Retinal pigment epithelial cell (primary cell): Measurements from ENCODE around the gene HEXD.

Experiments used
- DNase-seq: peaks from one replicate; pipeline ENCODE4 v3.0.0-alpha.2; 2010; ENCODE audit warnings: low read depth
- H3K4me3 ChIP-seq: 2 replicates; pipeline ENCODE4 v1.5.1; 2011; ENCODE audit warnings: mild to moderate bottlenecking, low read length, control low read depth, moderate library complexity
- TF ChIP-seq, protein P1 (sequence below): conservative IDR thresholded peaks from 2 replicates; pipeline ENCODE4 v1.5.1; 2011; ENCODE audit warnings: low read depth, low read length, control low read depth, inconsistent platforms

HEXD gene

GRCh38 chr17:82436601-82437324, 18.6 kb downstream of the HEXD start:
- TF ChIP-seq, protein P1, sequence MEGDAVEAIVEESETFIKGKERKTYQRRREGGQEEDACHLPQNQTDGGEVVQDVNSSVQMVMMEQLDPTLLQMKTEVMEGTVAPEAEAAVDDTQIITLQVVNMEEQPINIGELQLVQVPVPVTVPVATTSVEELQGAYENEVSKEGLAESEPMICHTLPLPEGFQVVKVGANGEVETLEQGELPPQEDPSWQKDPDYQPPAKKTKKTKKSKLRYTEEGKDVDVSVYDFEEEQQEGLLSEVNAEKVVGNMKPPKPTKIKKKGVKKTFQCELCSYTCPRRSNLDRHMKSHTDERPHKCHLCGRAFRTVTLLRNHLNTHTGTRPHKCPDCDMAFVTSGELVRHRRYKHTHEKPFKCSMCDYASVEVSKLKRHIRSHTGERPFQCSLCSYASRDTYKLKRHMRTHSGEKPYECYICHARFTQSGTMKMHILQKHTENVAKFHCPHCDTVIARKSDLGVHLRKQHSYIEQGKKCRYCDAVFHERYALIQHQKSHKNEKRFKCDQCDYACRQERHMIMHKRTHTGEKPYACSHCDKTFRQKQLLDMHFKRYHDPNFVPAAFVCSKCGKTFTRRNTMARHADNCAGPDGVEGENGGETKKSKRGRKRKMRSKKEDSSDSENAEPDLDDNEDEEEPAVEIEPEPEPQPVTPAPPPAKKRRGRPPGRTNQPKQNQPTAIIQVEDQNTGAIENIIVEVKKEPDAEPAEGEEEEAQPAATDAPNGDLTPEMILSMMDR, result no peak
- no peak for DNase-seq
- H3K4me3 ChIP-seq, result no peak overlapping the region

GRCh38 chr17:82437325-82437668, 19.1 kb downstream of the HEXD start:
- TF ChIP-seq, protein P1, result no peak
- no peak for DNase-seq
- H3K4me3 ChIP-seq, result no peak overlapping the region

DNA sequence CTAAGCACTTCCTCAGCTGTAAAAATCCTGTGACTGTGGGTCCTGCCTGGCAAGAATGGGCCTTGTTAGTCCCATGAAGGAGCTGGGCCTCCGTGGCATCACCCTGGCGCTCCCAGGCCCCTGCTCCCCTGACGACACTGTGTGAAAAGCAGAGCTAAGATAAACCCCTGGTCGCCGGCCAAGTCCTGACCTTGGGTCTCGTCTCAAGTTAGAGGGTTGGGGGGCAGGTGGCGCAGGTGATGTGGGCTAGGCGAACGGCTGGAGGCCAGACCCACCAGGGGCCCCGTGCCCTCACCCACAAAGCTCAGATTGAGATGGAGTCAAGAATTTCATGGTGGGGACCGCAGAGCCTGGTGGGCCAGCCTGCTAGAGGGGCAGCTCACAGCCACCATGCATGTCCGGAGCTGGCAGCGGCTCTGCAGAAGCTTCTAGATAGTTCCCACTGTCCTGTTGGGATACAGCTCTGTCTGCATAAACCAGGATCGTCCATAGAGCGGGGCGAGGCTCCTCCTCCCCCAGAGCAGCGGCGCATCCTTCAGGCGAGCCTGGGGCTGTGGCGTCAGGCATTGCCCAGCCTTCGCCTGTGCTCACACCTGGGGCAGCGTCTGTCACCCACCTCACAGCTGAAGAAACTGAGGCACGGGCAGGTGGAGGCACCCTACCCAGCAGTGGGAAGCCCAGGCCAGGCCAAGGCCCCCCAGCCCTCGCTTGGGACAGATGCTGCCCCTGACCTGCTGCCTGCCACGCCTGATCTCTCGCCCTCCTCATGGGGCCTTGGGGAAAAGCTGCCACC, 20.4 kb downstream of the HEXD start:
- TF ChIP-seq, protein P1, result no peak
- no peak for DNase-seq
- no peak overlapping the region for H3K4me3 ChIP-seq

GRCh38 chr17:82439194-82439828, 21.2 kb downstream of the HEXD start:
- TF ChIP-seq, protein P1, result no peak
- DNase-seq, result no peak
- H3K4me3 ChIP-seq, result no peak overlapping the region

DNA sequence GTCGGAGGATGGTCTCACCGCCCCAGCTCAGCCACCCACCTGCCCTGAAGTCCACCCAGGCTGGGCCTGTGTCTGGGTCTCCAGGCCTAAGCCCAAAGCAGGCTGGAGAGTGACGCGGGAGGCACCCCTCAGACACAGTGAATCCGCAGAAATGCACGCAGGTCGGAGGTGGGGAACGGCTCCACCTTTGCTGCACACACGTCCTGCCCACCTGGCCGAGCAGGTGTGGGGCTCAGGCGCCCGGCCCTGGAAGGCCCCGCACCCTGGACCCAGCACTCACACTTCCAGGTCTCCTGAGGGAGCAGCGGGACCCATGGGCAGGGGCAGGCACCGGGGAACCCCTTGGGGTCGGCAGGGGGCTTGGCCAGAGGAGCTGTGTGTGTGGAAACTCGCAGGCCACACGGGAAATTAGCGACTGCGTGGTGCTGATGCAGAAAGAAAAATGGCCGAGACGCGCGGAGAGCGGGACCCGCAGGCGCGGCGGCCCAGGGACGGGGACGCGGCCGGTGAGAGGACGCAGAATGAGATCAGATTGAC, 21.8 kb downstream of the HEXD start:
- TF ChIP-seq, protein P1, result no peak
- no peak for DNase-seq
- H3K4me3 ChIP-seq, result no peak overlapping the region

GRCh38 chr17:82440469-82440981, 22.4 kb downstream of the HEXD start:
- no peak overlapping the region for H3K4me3 ChIP-seq
- TF ChIP-seq, protein P1, result no peak

More at GRCh38 chr17:82440469-82440981, 22.4 kb downstream of the HEXD start:
- no peak for DNase-seq
